Measurements from ENCODE around the gene TNIK.
A peak's percentile ranks its signal among the peaks of the same experiment; 100 is the strongest.
"Not testable (repeated sequence)": the region's sequence is repeated elsewhere in the genome, so short reads cannot be mapped to it uniquely, and the experiment has no call there.

TNIK gene

GRCh38 chr3:171307046-171307585 is 153.1 kb downstream of the TNIK start:
- no peak for DNase-seq (ENCODE audit: low spot score)

DNA sequence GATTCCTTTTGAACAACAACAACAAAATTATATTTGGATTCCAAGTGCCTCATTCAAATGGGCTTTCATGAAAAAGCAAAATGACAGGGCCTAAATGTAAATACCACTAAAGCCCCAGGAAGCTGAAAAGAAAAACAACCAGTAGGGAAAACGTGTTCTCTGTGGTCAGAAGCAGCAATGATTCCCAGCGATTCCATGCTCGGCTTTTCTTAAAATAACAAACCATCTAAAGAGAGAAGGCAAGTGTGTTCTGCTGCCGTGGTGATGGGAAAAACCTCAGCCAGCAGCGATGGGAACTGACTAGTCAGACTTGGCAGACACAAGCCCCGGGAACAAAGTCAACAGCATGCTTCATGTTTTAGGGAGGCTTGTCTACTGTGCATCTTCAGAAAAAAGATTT is 153.6 kb downstream of the TNIK start:
- peak; percentile 58 for DNase-seq (ENCODE audit: low spot score)

- DNase-seq (ENCODE audit: low spot score) = not testable (repeated sequence)
These were observed 154.4 kb downstream of the TNIK start for GRCh38 chr3:171305823-171306222.

- DNase-seq (ENCODE audit: low spot score) = not testable (repeated sequence)
These were observed 155.7 kb downstream of the TNIK start for GRCh38 chr3:171304498-171304897.

GRCh38 chr3:171304017-171304416 is 156.2 kb downstream of the TNIK start:
- DNase-seq (ENCODE audit: low spot score) = not testable (repeated sequence)

DNA sequence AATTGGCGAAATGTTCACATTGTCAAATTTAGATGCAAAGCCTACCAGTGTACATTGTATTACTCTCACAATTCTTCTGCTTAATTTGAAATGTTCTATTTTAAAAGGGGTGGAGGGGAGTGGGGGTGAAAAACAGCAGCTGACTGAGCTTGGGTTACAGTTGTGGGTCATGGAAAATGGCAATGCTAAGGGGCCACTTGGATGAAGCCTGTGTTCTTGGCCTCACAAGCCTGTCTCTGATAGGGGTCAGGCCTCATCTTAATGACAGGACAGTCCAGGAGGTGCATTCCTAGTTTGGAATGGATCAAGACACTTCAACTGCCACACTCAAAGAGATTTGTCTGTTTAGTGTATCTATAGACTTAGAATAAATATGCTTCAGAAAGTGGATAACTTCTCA is 158.2 kb downstream of the TNIK start:
- DNase-seq (ENCODE audit: low spot score) = no peak

DNA sequence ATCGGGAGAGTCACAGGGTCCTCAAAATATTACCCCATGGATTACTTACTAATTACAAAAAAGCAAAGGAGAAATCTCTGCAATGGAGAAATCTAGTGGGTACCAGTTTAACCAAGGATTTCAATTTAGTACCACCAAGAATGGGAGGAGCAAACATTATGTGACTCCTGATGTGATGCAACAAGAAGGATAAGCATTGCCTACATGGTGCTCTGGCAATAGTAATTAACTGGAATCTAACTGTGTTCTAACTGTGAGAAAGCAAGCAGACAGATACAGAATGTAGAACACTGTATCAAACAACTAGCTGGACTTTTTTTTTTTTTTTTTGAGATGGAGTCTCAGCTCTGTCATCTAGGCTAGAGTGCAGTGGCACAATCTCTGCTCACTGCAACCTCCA is 159.2 kb downstream of the TNIK start:
- DNase-seq (ENCODE audit: low spot score) = no peak

GRCh38 chr3:171297951-171298350 is 162.3 kb downstream of the TNIK start:
- no peak for DNase-seq (ENCODE audit: low spot score)

- no peak for DNase-seq (ENCODE audit: low spot score)
These were observed 163.0 kb downstream of the TNIK start for GRCh38 chr3:171297207-171297606.

DNA sequence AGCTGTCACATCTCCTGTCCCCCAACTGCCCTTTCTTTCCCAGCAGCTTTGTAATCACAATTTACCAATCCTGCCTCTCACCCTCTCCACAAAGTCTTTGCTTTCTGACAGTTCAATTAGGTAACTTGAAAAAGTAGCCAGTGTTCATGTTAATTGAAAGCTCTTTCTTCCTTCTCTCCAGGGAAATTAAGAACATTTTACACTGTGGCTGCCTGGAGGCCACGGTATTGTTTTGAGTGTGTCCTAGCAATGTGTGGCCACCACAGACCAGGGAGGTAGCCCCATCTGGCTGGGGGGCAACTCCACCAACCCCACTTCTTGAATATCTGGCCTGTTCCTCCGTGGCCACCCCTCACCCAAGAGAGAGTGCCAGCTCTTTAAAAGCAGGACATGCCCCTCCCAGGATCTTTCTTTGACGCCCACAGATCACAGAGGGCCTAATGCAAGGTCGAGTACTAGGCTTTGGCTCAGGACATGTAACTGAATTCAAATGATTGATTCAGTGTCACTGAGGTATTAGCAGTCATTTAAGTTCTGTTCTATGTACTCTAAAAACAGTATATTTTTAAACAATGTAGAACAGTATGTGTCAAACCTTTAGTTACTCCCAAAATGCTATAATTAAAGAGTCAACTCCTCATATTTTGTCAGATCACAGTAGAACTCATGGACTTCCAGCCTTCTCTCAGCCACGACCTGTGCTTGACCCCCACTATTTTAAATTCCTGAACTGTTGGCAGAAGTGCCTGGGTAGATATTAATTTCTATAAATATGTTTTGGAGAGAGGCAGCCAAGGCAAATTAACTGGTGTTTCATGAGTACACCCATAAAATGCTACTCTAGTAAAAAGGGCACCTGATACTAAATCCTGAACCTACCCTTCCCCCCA is 164.5 kb downstream of the TNIK start:
- DNase-seq (ENCODE audit: low spot score) = no peak

DNA sequence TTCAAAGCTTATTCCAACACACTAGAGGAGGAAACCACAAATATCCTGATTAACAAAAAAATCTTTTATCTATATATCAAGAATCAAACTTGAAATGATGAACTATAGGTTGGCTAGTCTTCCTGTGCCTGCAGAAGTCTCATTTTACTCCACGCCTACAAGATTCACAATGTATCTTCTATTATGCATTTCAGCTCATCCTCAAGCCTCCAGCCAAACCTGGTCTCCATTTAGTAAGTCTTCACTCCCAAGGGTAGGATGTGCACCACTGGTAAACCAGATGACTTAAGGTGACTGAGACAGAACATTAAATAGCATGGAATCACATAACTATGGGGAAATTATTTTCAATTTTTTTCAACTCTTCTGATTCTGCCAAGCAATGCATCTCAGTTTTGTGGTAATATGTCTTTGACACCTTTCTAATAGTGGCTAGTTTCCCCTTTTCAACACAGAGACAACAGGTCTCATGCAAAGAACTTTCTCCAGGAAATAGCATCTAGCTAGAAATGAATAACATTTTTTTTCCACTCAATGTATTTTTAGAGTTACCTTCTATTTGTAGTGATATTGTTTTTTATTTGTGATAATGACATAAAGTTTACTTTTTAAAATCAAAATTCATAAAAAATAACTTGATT is 166.9 kb downstream of the TNIK start:
- no peak for DNase-seq (ENCODE audit: low spot score)

GRCh38 chr3:171290680-171291079 is 169.5 kb downstream of the TNIK start:
- no peak for DNase-seq (ENCODE audit: low spot score)

- DNase-seq (ENCODE audit: low spot score) = no peak
These were observed 170.9 kb downstream of the TNIK start for GRCh38 chr3:171289291-171289690.

- DNase-seq (ENCODE audit: low spot score) = not testable (repeated sequence)
These were observed 172.4 kb downstream of the TNIK start for GRCh38 chr3:171287761-171288160.

DNA sequence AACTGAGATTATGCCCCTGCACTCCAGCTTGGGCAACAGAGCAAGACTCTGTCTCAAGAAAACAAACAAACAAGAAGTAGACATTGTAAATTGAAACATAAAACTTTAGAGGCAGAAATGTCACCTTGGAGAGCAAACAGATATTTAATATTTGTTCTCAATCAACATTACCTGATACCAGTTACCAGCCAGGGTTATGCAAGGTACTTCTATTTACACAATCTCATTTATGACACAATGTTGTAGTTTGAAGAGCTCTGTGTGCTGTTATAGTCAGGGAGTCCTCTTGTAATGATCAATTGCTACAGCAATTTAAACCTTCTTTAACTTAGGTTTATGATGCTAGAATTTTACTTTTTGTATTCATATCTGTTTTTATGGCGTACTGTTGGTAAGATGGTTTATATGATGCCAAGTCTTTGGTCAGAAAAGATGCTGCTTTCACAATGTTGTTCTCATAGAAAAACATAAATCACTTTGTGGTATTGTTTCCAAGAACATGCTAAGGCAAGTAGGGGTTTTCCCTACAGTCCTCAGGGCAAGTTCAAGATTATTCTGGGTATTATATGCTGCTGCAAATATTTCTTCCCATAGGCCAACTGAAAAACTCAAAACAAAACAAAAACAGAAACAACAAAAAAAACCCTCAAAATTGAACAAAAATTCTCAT is 173.5 kb downstream of the TNIK start:
- DNase-seq (ENCODE audit: low spot score) = no peak

GRCh38 chr3:171285287-171285686 is 174.9 kb downstream of the TNIK start:
- DNase-seq (ENCODE audit: low spot score) = no peak

DNA sequence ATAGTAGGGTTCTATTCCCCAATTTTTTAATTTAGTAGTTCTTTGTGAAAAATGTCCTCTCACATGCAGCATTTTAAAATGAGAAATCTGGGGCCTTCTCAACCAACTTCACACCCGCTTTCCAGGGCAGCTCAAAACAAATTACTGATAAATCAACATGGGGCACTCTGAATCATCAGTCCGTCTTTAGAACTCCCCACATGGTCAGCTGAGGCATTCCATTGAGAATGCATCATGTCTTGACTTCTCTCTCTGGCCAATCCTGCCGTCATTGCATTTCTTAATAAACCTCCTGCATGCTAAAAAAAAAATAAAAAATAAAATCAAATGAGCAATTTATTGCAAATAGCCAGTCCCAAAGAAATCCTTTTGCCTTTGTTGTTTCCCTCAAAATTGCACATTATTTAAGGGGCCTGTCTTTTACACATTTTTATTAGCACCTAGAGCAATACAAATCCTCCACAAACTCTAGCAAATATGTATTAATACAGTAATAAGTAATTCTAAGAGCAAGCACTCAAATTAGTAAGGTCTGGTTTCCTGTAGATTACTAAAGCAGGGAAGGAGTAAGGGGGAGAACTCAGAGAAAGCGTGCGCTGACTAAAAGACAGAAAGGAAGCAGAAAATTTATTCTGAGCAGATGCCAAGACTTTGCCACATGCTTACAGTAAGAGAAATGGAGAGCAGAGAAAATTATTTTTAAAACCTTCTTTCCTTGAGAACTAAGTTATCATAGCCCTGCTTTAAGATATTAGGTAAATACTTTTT is 175.7 kb downstream of the TNIK start:
- peak; percentile 71 for DNase-seq (ENCODE audit: low spot score)

DNA sequence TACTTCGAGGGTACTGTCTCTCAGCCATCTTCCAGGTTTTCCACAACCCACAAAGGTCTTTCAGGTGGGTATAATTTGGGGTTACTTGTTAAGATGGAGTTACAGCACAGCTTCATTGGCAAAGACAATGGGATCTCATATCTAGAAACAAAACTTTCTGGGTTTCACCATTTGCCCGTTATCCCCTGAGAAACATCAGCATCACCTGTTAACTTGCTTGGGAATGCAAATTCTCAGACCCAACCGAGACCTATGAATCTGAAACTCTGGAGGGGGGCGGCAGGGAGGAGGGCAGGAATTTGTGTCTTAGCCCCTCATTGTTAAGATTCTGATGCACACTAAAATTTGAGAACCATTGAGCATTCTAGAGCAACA is 176.4 kb downstream of the TNIK start:
- DNase-seq (ENCODE audit: low spot score) = no peak

DNA sequence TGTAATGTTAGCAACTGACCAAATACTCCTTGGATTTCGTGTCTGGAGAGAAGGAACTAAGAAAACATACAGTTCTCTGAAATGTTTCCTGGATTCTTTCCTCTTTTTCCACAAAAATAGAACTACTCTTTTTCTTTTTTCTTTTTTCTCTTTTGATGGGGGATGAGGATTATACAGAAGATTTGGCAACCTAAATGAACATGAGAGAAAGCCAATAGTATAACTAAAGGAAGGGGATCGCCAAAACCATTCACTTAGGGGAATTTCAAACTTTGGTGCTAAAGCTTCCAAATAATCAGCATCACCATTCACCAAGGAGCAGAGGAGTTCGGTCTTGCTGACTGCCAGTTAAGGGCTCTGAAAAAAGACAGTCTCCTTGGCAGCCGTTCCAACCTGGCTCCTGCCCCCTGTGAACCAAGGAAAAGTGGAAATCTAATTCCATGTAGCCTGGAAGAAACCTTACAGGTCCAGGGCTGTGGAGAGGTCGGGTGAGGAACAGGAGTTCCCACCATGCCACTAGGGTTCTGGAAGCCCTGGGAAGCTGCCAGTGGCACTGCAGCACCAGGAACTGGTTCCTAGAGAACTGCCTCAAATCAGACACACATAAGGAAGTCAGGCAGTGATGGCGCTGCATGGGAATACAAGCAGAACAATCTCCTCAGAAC is 176.9 kb downstream of the TNIK start:
- no peak for DNase-seq (ENCODE audit: low spot score)

- DNase-seq (ENCODE audit: low spot score) = no peak
These were observed 178.2 kb downstream of the TNIK start for GRCh38 chr3:171282041-171282440.

DNA sequence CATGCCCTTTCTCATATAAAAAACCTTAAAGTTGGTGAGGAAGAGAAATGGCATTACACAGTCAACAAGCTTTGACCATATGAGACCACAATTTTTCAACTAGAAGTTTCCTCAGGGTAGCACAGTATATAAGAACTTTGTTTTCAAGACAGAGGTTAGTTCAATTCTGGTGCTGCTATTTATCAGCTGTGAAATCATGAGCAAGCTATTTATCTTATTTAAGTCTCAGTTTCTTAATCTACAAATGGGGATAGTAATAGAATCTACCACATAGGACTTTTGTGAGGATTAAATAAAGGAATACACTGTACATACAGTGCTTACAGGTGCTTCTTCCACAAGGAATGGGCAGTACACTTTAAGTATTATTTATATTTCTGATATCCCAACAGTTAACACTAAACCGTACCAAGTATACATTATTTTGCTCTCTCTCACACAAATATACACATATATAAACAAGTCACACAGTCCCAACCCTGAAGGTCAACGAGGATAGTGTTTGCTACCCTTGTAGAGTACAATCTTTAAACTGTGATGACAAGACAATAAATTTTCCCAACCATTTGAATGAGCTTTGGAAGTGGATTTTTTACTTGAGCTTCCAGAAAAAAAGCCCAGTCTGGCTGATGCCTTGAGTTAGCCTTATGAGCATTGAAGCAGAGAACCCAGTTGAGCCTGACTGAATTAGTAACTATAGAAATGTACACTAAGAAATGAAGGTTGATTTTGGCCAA is 178.8 kb downstream of the TNIK start:
- DNase-seq (ENCODE audit: low spot score) = no peak
